D721Med (cell line): ENCODE measurements around the gene PSMB10.

ENCODE experiments used
- DNase-seq: peaks from one replicate; pipeline ENCODE4 v3.0.0; 2011; ENCODE audit warnings: low spot score; ENCODE audit not compliant: insufficient read length
- FAIRE-seq: peaks from 2 replicates; lab custom pipeline; 2011; peaks lifted over from hg19 to GRCh38; lab: Jason Lieb, UNC
- CTCF ChIP-seq: IDR thresholded peaks from 2 replicates; pipeline ENCODE4 v1.5.1; 2012; ENCODE audit warnings: mild to moderate bottlenecking, control low read depth; ENCODE audit not compliant: insufficient read depth; ENCODE audit errors: missing control alignments

PSMB10 gene

GRCh38 chr16:67962135-67962534, 25.5 kb upstream of the PSMB10 start:
- no peak for FAIRE-seq
- TF ChIP-seq CTCF, result no peak

GRCh38 chr16:67961551-67961957, 24.9 kb upstream of the PSMB10 start:
- DNase-seq (no peak), FAIRE-seq (no peak)

More at GRCh38 chr16:67962135-67962534, 25.5 kb upstream of the PSMB10 start:
- DNase-seq, result no peak

GRCh38 chr16:67959536-67960329, 23.1 kb upstream of the PSMB10 start:
- TF ChIP-seq CTCF, result no peak
- DNase-seq (no peak), FAIRE-seq (no peak)

More at GRCh38 chr16:67961551-67961957, 24.9 kb upstream of the PSMB10 start:
- TF ChIP-seq CTCF, result no peak

GRCh38 chr16:67957622-67958021, 21.0 kb upstream of the PSMB10 start:
- TF ChIP-seq CTCF, result no peak
- no peak for DNase-seq
- no peak for FAIRE-seq

- no peak for FAIRE-seq
Observed at GRCh38 chr16:67954421-67955196, 18.0 kb upstream of the PSMB10 start.

GRCh38 chr16:67953641-67954375, 17.2 kb upstream of the PSMB10 start:
- no peak for TF ChIP-seq CTCF
- FAIRE-seq (no peak), DNase-seq (no peak)

More at GRCh38 chr16:67954421-67955196, 18.0 kb upstream of the PSMB10 start:
- no peak for DNase-seq
- no peak for TF ChIP-seq CTCF
